HL-60 (cell line): Measurements from ENCODE around the gene EML6.

Source experiments
- DNase-seq, 2 experiments: peaks; one replicate each; pipeline ENCODE4 v3.0.0-alpha.2; 2010 to 2020; ENCODE audit warnings: low read depth in 1 of 2, low spot score in 1 of 2
- H3K27ac ChIP-seq: fragments of 250-450 bp; sonication (Bioruptor Pico); replicated peaks from 2 replicates; pipeline ENCODE4 v1.5.1; 2020; ENCODE audit warnings: mild to moderate bottlenecking, moderate library complexity
- H3K27me3 ChIP-seq: fragments of 250-450 bp; sonication (Bioruptor Pico); 2 replicates; pipeline ENCODE4 v1.5.1; 2021; ENCODE audit warnings: mild to moderate bottlenecking, moderate library complexity; ENCODE audit not compliant: insufficient read depth, poor library complexity, severe bottlenecking
- H3K4me3 ChIP-seq: replicated peaks from 2 replicates; pipeline ENCODE4 v1.5.1; 2011; ENCODE audit warnings: mild to moderate bottlenecking, control low read depth, low read length; ENCODE audit not compliant: insufficient read depth
- CTCF ChIP-seq: IDR thresholded peaks from one replicate; pipeline ENCODE4 v1.5.1; 2011; ENCODE audit warnings: low read length, control low read depth, inconsistent platforms; ENCODE audit not compliant: insufficient read depth
- GABPA ChIP-seq: IDR thresholded peaks from 2 replicates; pipeline ENCODE4 v1.6.1; 2012; ENCODE audit warnings: low read depth
- POLR2AphosphoS5 ChIP-seq: IDR thresholded peaks from 2 replicates; pipeline ENCODE4 v1.6.1; 2012; ENCODE audit warnings: low read depth
- SPI1 ChIP-seq: IDR thresholded peaks from 2 replicates; pipeline ENCODE4 v1.6.1; 2012; ENCODE audit warnings: low read depth, mild to moderate bottlenecking, borderline replicate concordance
- TF ChIP-seq, protein P1 (sequence below): IDR thresholded peaks from 2 replicates; pipeline ENCODE4 v1.6.1; 2012; ENCODE audit warnings: low read depth; ENCODE audit not compliant: insufficient replicate concordance

The EML6 gene

DNA sequence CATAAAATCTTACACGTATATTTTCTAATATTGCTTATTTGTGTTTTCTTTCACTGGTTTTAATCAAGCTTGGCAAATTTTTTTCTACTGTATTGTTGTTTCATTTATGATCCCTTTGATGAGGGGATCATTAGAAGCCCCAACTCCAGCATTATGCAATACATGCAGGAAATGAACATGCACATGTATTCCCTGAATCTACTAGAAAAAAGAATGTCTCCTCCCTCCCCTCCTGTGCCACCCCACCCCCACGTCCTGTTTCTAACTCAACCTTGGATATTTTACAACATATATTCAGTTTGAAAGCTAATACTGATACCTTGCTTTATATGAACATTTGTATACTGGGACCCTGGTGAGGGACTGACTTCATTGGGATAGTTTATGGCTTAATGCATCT lies 53.0 kb downstream of the EML6 start:
- TF ChIP-seq, protein P1, sequence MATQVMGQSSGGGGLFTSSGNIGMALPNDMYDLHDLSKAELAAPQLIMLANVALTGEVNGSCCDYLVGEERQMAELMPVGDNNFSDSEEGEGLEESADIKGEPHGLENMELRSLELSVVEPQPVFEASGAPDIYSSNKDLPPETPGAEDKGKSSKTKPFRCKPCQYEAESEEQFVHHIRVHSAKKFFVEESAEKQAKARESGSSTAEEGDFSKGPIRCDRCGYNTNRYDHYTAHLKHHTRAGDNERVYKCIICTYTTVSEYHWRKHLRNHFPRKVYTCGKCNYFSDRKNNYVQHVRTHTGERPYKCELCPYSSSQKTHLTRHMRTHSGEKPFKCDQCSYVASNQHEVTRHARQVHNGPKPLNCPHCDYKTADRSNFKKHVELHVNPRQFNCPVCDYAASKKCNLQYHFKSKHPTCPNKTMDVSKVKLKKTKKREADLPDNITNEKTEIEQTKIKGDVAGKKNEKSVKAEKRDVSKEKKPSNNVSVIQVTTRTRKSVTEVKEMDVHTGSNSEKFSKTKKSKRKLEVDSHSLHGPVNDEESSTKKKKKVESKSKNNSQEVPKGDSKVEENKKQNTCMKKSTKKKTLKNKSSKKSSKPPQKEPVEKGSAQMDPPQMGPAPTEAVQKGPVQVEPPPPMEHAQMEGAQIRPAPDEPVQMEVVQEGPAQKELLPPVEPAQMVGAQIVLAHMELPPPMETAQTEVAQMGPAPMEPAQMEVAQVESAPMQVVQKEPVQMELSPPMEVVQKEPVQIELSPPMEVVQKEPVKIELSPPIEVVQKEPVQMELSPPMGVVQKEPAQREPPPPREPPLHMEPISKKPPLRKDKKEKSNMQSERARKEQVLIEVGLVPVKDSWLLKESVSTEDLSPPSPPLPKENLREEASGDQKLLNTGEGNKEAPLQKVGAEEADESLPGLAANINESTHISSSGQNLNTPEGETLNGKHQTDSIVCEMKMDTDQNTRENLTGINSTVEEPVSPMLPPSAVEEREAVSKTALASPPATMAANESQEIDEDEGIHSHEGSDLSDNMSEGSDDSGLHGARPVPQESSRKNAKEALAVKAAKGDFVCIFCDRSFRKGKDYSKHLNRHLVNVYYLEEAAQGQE = no peak
- no peak for TF ChIP-seq CTCF
- TF ChIP-seq POLR2AphosphoS5 = no peak
- no peak for TF ChIP-seq GABPA
- TF ChIP-seq SPI1 = no peak
- no peak overlapping the region for H3K4me3 ChIP-seq
- no peak for DNase-seq
- H3K27ac ChIP-seq = no peak overlapping the region
- H3K27me3 ChIP-seq = no peaks in the 10 kb centered on the region

DNA sequence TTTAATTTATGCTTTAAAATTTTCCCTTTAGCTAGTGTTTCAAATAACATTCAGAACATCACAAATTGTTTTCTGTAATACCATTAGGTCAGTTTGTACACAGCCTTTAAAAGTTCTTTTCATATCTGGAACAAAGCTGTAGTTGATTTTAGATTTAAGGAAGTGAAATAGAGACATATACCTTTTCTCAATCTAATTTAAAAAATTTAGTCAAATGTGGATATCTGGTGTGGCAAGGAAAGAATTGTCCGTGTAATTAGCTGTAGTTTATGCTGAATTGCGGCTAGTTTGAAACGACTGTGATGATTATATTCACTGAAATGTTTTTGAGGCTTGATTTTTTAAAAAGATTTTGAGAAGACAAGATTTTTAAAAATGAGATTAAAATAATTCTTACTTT lies 59.9 kb downstream of the EML6 start:
- DNase-seq = no peak
- Histone ChIP-seq H3K27me3 (peaks cover 2% of the 10 kb centered on the region), H3K4me3 (no peak overlapping the region), H3K27ac (no peak overlapping the region)
- TF ChIP-seq SPI1 (no peak), CTCF (no peak), POLR2AphosphoS5 (no peak), GABPA (no peak)
- TF ChIP-seq, protein P1 = no peak

- no peak overlapping the region for H3K27ac ChIP-seq
- no peak for TF ChIP-seq GABPA
- no peak for TF ChIP-seq POLR2AphosphoS5
- no peak for TF ChIP-seq SPI1
- TF ChIP-seq, protein P1 = no peak
- no peak for TF ChIP-seq CTCF
- DNase-seq = no peak
- peaks cover 2% of the 10 kb centered on the region for H3K27me3 ChIP-seq
- no peak overlapping the region for H3K4me3 ChIP-seq
These were observed 63.8 kb downstream of the EML6 start for GRCh38 chr2:54787270-54787669.
